Upper lobe of right lung (tissue), 1 donor: ENCODE measurements around the gene PSMD4. TPM values are rescaled to one million over a fixed set of nuclear protein-coding genes. Genes with fewer than 3 reads are reported as not detected.

Experiments
- ATAC-seq: fragments of 200-7000 bp; cut with Tn5 transposase; one replicate; pipeline ENCODE4 v1.9.1; 2020; ENCODE audit warnings: mild to moderate bottlenecking, moderate library complexity
- DNase-seq: peaks from one replicate; pipeline ENCODE4 v3.0.0-alpha.2; 2020
- H3K27ac ChIP-seq: fragments of 200-600 bp; one replicate; pipeline ENCODE4 v1.8.0; 2022
- H3K27me3 ChIP-seq: fragments of 200-600 bp; one replicate; pipeline ENCODE4 v1.8.0; 2022; ENCODE audit warnings: mild to moderate bottlenecking
- H3K36me3 ChIP-seq: fragments of 200-600 bp; one replicate; pipeline ENCODE4 v1.8.0; 2022
- H3K4me1 ChIP-seq: fragments of 200-600 bp; one replicate; pipeline ENCODE4 v1.8.0; 2022
- H3K4me3 ChIP-seq: fragments of 200-600 bp; one replicate; pipeline ENCODE4 v1.8.0; 2022; ENCODE audit warnings: mild to moderate bottlenecking
- H3K9me3 ChIP-seq: fragments of 200-600 bp; one replicate; pipeline ENCODE4 v1.8.0; 2022
- CTCF ChIP-seq: fragments of 200-600 bp; IDR thresholded peaks from one replicate; pipeline ENCODE4 v1.8.0; 2022; ENCODE audit warnings: antibody characterized with exemption
- intact Hi-C: fragments of 100-400 bp; cut with DNase I; formaldehyde crosslinking; loops from one replicate; pipeline ENCODE4 v1.11.0; 2022
- total RNA-seq: library from RNA; stranded (reverse); fragmentation: NEBNext Ultra II Directional; extraction: Animal tissue kit (Norgen Biotek cat#: 25700); gene quantifications from one replicate; pipeline ENCODE4 v1.2.1, GENCODE V29; 2021
- donor health status: DM: no; HTN: yes; CAD: no; lungs with severe emphysema.

Gene PSMD4
- total RNA-seq, 1 donor from 2014 or later: 112 TPM

- H3K4me3 ChIP-seq: no peak overlapping the region
- no peaks in the 10 kb centered on the region for H3K36me3 ChIP-seq
- H3K9me3 ChIP-seq: no peaks in the 10 kb centered on the region
- no peaks in the 10 kb centered on the region for H3K27me3 ChIP-seq
- TF ChIP-seq CTCF: no peak
- no peak overlapping the region for H3K27ac ChIP-seq
- no peaks in the 10 kb centered on the region for H3K4me1 ChIP-seq
- DNase-seq (no peak), ATAC-seq (no peak)
- intact Hi-C loops: no loop called here
Observed at GRCh38 chr1:151277249-151277648, 22.7 kb downstream of the PSMD4 start.

- peak; percentile 82 for ATAC-seq
- H3K9me3 ChIP-seq: no peaks in the 10 kb centered on the region
Observed at GRCh38 chr1:151281225-151281968, 26.9 kb downstream of the PSMD4 start.

GRCh38 chr1:151281969-151282882 lies 27.7 kb downstream of the PSMD4 start, which contains the start of gene ZNF687:
Gene ZNF687, plus strand, starts transcription at chr1:151282299. Its CDS starts 3,993 bp downstream, at chr1:151286292.
- Histone ChIP-seq H3K9me3 (no peaks in the 10 kb centered on the region), H3K36me3 (peaks cover 17% of the 10 kb centered on the region), H3K27ac (peak within 1 kb of the TSS; percentile 98), H3K4me3 (peak within 1 kb of the TSS; percentile 97), H3K27me3 (no peaks in the 10 kb centered on the region), H3K4me1 (peaks cover 9% of the 10 kb centered on the region)
- intact Hi-C loops: no loop called here
- no peak for TF ChIP-seq CTCF
- peak; percentile 91 for ATAC-seq
- peak; percentile 100 for DNase-seq

More at GRCh38 chr1:151281225-151281968, 26.9 kb downstream of the PSMD4 start:
- intact Hi-C loops: no loop called here
- H3K4me1 ChIP-seq: peaks cover 9% of the 10 kb centered on the region
- peak; percentile 33 for TF ChIP-seq CTCF
- H3K36me3 ChIP-seq: peaks cover 8% of the 10 kb centered on the region
- no peaks in the 10 kb centered on the region for H3K27me3 ChIP-seq
- peak overlapping the region; percentile 97 for H3K4me3 ChIP-seq
- DNase-seq: peak; percentile 97
- H3K27ac ChIP-seq: peak overlapping the region; percentile 98

- no peaks in the 10 kb centered on the region for H3K9me3 ChIP-seq
- TF ChIP-seq CTCF: no peak
- peak overlapping the region; percentile 97 for H3K4me3 ChIP-seq
- ATAC-seq (peak; percentile 0), DNase-seq (peak; percentile 74)
- H3K36me3 ChIP-seq: peaks cover 25% of the 10 kb centered on the region
- peak overlapping the region; percentile 98 for H3K27ac ChIP-seq
- no peaks in the 10 kb centered on the region for H3K27me3 ChIP-seq
- intact Hi-C loops: no loop called here
- peaks cover 9% of the 10 kb centered on the region for H3K4me1 ChIP-seq
Observed at GRCh38 chr1:151282883-151283725, 28.6 kb downstream of the PSMD4 start.

GRCh38 chr1:151284013-151284577 lies 29.6 kb downstream of the PSMD4 start:
- Histone ChIP-seq H3K4me1 (peaks cover 9% of the 10 kb centered on the region), H3K36me3 (peaks cover 35% of the 10 kb centered on the region), H3K9me3 (no peaks in the 10 kb centered on the region), H3K4me3 (no peak overlapping the region), H3K27ac (peak overlapping the region; percentile 98), H3K27me3 (no peaks in the 10 kb centered on the region)
- intact Hi-C loops: no loop called here
- no peak for DNase-seq
- TF ChIP-seq CTCF: no peak
- no peak for ATAC-seq
